Testis (tissue), 2 donors: Measurements from ENCODE around the gene STRIP1.

Source experiments
- CTCF ChIP-seq, 3 experiments: fragments of 450-650 bp in 2 of 3; fragments of 200-600 bp in 1 of 3; sonication (generic) in 1 of 3; IDR thresholded peaks; one replicate each; pipeline ENCODE4 v1.5.1; 2016 to 2019; ENCODE audit warnings: antibody characterized with exemption in 3 of 3, mild to moderate bottlenecking in 2 of 3, moderate library complexity in 1 of 3
- POLR2A ChIP-seq: fragments of 450-650 bp; IDR thresholded peaks from one replicate; pipeline ENCODE4 v1.6.1; 2017; ENCODE audit warnings: antibody characterized with exemption, mild to moderate bottlenecking, moderate library complexity

GRCh38 chr1:110058591-110058990, 24.2 kb downstream of the STRIP1 start:
- TF ChIP-seq CTCF (IDR thresholded peaks at IDR 0.05), result no peak
- no peak for TF ChIP-seq POLR2A
